Kidney (tissue), 14 donors: Measurements from ENCODE around the gene TNS3. TPM values are rescaled to one million over a fixed set of nuclear protein-coding genes. Genes with fewer than 3 reads are reported as not detected.

Experiments used
- DNase-seq, 5 donors: peaks; one replicate each; pipeline ENCODE4 v3.0.0-alpha.2; 2013 to 2020
- FAIRE-seq: peaks from 2 replicates; lab custom pipeline; 2012; peaks lifted over from hg19 to GRCh38; lab: Jason Lieb, UNC
- H3K27ac ChIP-seq, 2 donors: one replicate each; pipeline ENCODE4 v1.7.0; 2013; ENCODE audit warnings: low read depth in 2 of 2, low read length in 2 of 2, inconsistent platforms in 1 of 2
- H3K27me3 ChIP-seq: one replicate; pipeline ENCODE4 v1.7.1; 2013; ENCODE audit warnings: low read length, inconsistent platforms; ENCODE audit not compliant: control insufficient read depth, insufficient read depth
- H3K36me3 ChIP-seq, 3 donors: one replicate each; pipeline versions ENCODE4 v1.7.0 to v1.7.1; 2013; ENCODE audit warnings: low read length in 3 of 3, control low read depth in 1 of 3, inconsistent platforms in 1 of 3; ENCODE audit not compliant: insufficient read depth in 3 of 3, control insufficient read depth in 2 of 3
- H3K4me1 ChIP-seq, 3 donors: one replicate each; pipeline versions ENCODE4 v1.7.0 to v1.7.1; 2013; ENCODE audit warnings: low read length in 3 of 3, inconsistent platforms in 1 of 3, low read depth in 1 of 3; ENCODE audit not compliant: control insufficient read depth in 2 of 3, insufficient read depth in 2 of 3
- H3K4me3 ChIP-seq, 3 donors: one replicate each; pipeline versions ENCODE4 v1.7.0 to v1.8.1; 2013; ENCODE audit warnings: low read length in 3 of 3, control low read depth in 1 of 3, inconsistent platforms in 1 of 3
- H3K9ac ChIP-seq, 3 donors: one replicate each; pipeline versions ENCODE4 v1.7.0 to v1.7.1; 2013; ENCODE audit warnings: low read length in 3 of 3, control low read depth in 1 of 3, inconsistent platforms in 1 of 3
- H3K9me3 ChIP-seq, 3 donors: one replicate each; pipeline versions ENCODE4 v1.7.0 to v1.7.1; 2013; ENCODE audit warnings: low read length in 3 of 3, control low read depth in 1 of 3, inconsistent platforms in 1 of 3; ENCODE audit not compliant: control insufficient read depth in 2 of 3, insufficient read depth in 1 of 3
- CTCF ChIP-seq: IDR thresholded peaks from 3 replicates; pipeline ENCODE4 v1.5.1; 2012; ENCODE audit warnings: mild to moderate bottlenecking, moderate library complexity, borderline replicate concordance; ENCODE audit not compliant: insufficient read depth; ENCODE audit errors: extremely low read depth
- intact Hi-C: fragments of 100-400 bp; cut with DNase I; formaldehyde crosslinking; loops from one replicate; pipeline ENCODE4 v1.11.1; 2022
- polyA plus RNA-seq: library from polyadenylated mRNA; stranded (reverse); fragments of 350-450 nt; fragmentation: Illumina TruSeq; extraction: RNeasy Lipid Tissue Mini Kit (QIAGEN cat#74804); gene quantifications from one replicate; pipeline ENCODE4 v1.2.3, GENCODE V29; 2014; ENCODE audit warnings: low read depth, low replicate concordance; ENCODE audit not compliant: insufficient read depth
- total RNA-seq: library from RNA; stranded (reverse); fragmentation: NEBNext Ultra II Directional; extraction: Animal tissue kit (Norgen Biotek cat#: 25700); gene quantifications from one replicate; pipeline ENCODE4 v1.2.1, GENCODE V29; 2021
- donor health status: control.
- donor health status: control.
- donor health status: control.
- donor health status: control.
- donor health status: control.
- donor health status: DM: yes; HTN: yes; CAD: no.
- donor health status: Normal renal cell carcinoma (clear cell type).

TNS3 gene
- total and polyA plus RNA-seq, 2 donors from 2014 or later: 38.4 to 198 TPM

GRCh38 chr7:47332213-47332612 is 249.7 kb downstream of the TNS3 start:
- Histone ChIP-seq H3K4me1 (peaks cover 3 to 34% (median 30%) of the 10 kb centered on the region in 3 donors), H3K9me3 (no peaks in the 10 kb centered on the region), H3K9ac (no peak overlapping the region), H3K27ac (no peak overlapping the region), H3K36me3 (peaks cover 0 to 19% (median 2%) of the 10 kb centered on the region in 3 donors), H3K27me3 (no peaks in the 10 kb centered on the region), H3K4me3 (no peak overlapping the region)
- TF ChIP-seq CTCF: no peak
- peak in 1 of 5 donors; percentile 70 for DNase-seq
- FAIRE-seq: no peak
- intact Hi-C loops: no loop called here

- FAIRE-seq: no peak
- Histone ChIP-seq H3K4me1 (peaks cover 3 to 34% (median 30%) of the 10 kb centered on the region in 3 donors), H3K27ac (no peak overlapping the region), H3K9ac (no peak overlapping the region), H3K4me3 (no peak overlapping the region), H3K36me3 (peaks cover 0 to 19% (median 0%) of the 10 kb centered on the region in 3 donors), H3K9me3 (no peaks in the 10 kb centered on the region), H3K27me3 (no peaks in the 10 kb centered on the region)
- DNase-seq: peak in 2 of 5 donors; percentile 48 to 59
- intact Hi-C loops: no loop called here
- no peak for TF ChIP-seq CTCF
These were observed 250.7 kb downstream of the TNS3 start for GRCh38 chr7:47331179-47331565.

GRCh38 chr7:47330561-47331178 is 251.2 kb downstream of the TNS3 start:
- no peak for TF ChIP-seq CTCF
- H3K27ac ChIP-seq: peak overlapping the region in 1 of 2 donors; percentile 51
- intact Hi-C loops: no loop called here
- DNase-seq (peak in 1 of 5 donors; percentile 63), FAIRE-seq (no peak)
- no peak overlapping the region for H3K4me3 ChIP-seq
- peaks cover 3 to 37% (median 32%) of the 10 kb centered on the region in 3 donors for H3K4me1 ChIP-seq
- H3K9ac ChIP-seq: no peak overlapping the region
- peaks cover 0 to 17% (median 0%) of the 10 kb centered on the region in 3 donors for H3K36me3 ChIP-seq
- no peaks in the 10 kb centered on the region for H3K27me3 ChIP-seq
- H3K9me3 ChIP-seq: no peaks in the 10 kb centered on the region

GRCh38 chr7:47330026-47330425 is 251.9 kb downstream of the TNS3 start:
- no peak overlapping the region for H3K9ac ChIP-seq
- H3K36me3 ChIP-seq: peaks cover 0 to 10% (median 0%) of the 10 kb centered on the region in 3 donors
- H3K4me3 ChIP-seq: no peak overlapping the region
- no peaks in the 10 kb centered on the region for H3K9me3 ChIP-seq
- no peaks in the 10 kb centered on the region for H3K27me3 ChIP-seq
- intact Hi-C loops: no loop called here
- peak in 1 of 5 donors; percentile 49 for DNase-seq
- TF ChIP-seq CTCF: no peak
- H3K4me1 ChIP-seq: peaks cover 3 to 44% (median 35%) of the 10 kb centered on the region in 3 donors
- peak overlapping the region in 1 of 2 donors; percentile 51 for H3K27ac ChIP-seq
- FAIRE-seq: no peak
